Keratinocyte (primary cell): ENCODE measurements around the gene NOS1AP. TPM values are rescaled to one million over a fixed set of nuclear protein-coding genes. Genes with fewer than 3 reads are reported as not detected.

ENCODE experiments used
- DNase-seq: peaks from one replicate; pipeline ENCODE4 v3.0.0-alpha.2; 2011; ENCODE audit warnings: low read depth, missing footprints, low spot score
- FAIRE-seq: peaks from 2 replicates; lab custom pipeline; 2011; peaks lifted over from hg19 to GRCh38; lab: Jason Lieb, UNC
- H2AFZ ChIP-seq: 2 replicates; pipeline ENCODE4 v1.6.0; 2012; ENCODE audit warnings: low read length, control low read depth, inconsistent platforms; ENCODE audit not compliant: control insufficient read depth
- H3K27ac ChIP-seq: 2 replicates; pipeline ENCODE4 v1.5.1; 2011; ENCODE audit warnings: low read length; ENCODE audit not compliant: control insufficient read depth, insufficient read depth
- H3K27me3 ChIP-seq: 3 replicates; pipeline ENCODE4 v1.6.0; 2011; ENCODE audit warnings: low read length; ENCODE audit not compliant: control insufficient read depth, insufficient read depth; ENCODE audit errors: extremely low read depth
- H3K36me3 ChIP-seq, 2 experiments: 2 replicates in 1 of 2; 3 replicates in 1 of 2; pipeline ENCODE4 v1.5.1; 2011; ENCODE audit warnings: low read length in 2 of 2, mild to moderate bottlenecking in 1 of 2; ENCODE audit not compliant: control insufficient read depth in 2 of 2, insufficient read depth in 2 of 2; ENCODE audit errors: extremely low read depth in 1 of 2
- H3K4me1 ChIP-seq: 3 replicates; pipeline ENCODE4 v1.5.1; 2011; ENCODE audit warnings: low read length; ENCODE audit not compliant: control insufficient read depth, insufficient read depth; ENCODE audit errors: extremely low read depth
- H3K4me2 ChIP-seq: 3 replicates; pipeline ENCODE4 v1.6.0; 2011; ENCODE audit warnings: low read depth, low read length; ENCODE audit not compliant: control insufficient read depth, insufficient read depth; ENCODE audit errors: extremely low read depth
- H3K4me3 ChIP-seq, 3 experiments: fragments of 200-600 bp in 1 of 3; sonication (generic) in 1 of 3; 2 replicates in 2 of 3; 3 replicates in 1 of 3; pipeline ENCODE4 v1.5.1; 2011 to 2016; ENCODE audit warnings: low read length in 3 of 3, mild to moderate bottlenecking in 3 of 3, control low read depth in 2 of 3, inconsistent platforms in 1 of 3, low read depth in 1 of 3, mixed read lengths in 1 of 3, mixed run types in 1 of 3, moderate library complexity in 1 of 3; ENCODE audit not compliant: control insufficient read depth in 2 of 3, insufficient read depth in 2 of 3; ENCODE audit errors: extremely low read depth in 1 of 3
- H3K79me2 ChIP-seq: 2 replicates; pipeline ENCODE4 v1.6.0; 2012; ENCODE audit warnings: low read length; ENCODE audit not compliant: control insufficient read depth, insufficient read depth
- H3K9ac ChIP-seq: 3 replicates; pipeline ENCODE4 v1.6.0; 2011; ENCODE audit warnings: low read length; ENCODE audit not compliant: control insufficient read depth, insufficient read depth; ENCODE audit errors: extremely low read depth
- H3K9me1 ChIP-seq: 3 replicates; pipeline ENCODE4 v1.6.0; 2011; ENCODE audit warnings: low read length; ENCODE audit not compliant: control insufficient read depth, insufficient read depth; ENCODE audit errors: extremely low read depth
- H3K9me3 ChIP-seq: 2 replicates; pipeline ENCODE4 v1.5.1; 2012; ENCODE audit warnings: low read depth, low read length; ENCODE audit not compliant: control insufficient read depth
- H4K20me1 ChIP-seq: 3 replicates; pipeline ENCODE4 v1.6.0; 2011; ENCODE audit warnings: low read length; ENCODE audit not compliant: control insufficient read depth, insufficient read depth; ENCODE audit errors: extremely low read depth
- CTCF ChIP-seq, 3 experiments: IDR thresholded peaks in 1 of 3; conservative IDR thresholded peaks in 1 of 3; optimal IDR thresholded peaks in 1 of 3; 2 replicates in 2 of 3; 3 replicates in 1 of 3; pipeline versions ENCODE3 to v1.5.1; 2011; ENCODE audit warnings: low read length in 3 of 3, mild to moderate bottlenecking in 3 of 3, moderate library complexity in 2 of 3, control low read depth in 1 of 3, inconsistent platforms in 1 of 3; ENCODE audit not compliant: insufficient read depth in 2 of 3; ENCODE audit errors: extremely low read depth in 1 of 3
- EZH2 ChIP-seq: IDR thresholded peaks from one replicate; pipeline ENCODE4 v1.6.1; 2012; ENCODE audit warnings: inconsistent platforms, mild to moderate bottlenecking, low read length, moderate library complexity
- dilution Hi-C: fragments of 300-500 bp; cut with MboI; formaldehyde crosslinking; loops from one replicate; pipeline ENCODE4 v1.7.0; 2020; ENCODE audit warnings: low sequenced_read_pairs; ENCODE audit not compliant: extremely low pct_ligation_motif_present
- polyA plus RNA-seq, 5 experiments: library from polyadenylated mRNA; depleted of rRNA in 3 of 5; stranded (reverse) in 3 of 5; stranded (forward) in 1 of 5; unstranded in 1 of 5; fragments of >200 nt; gene quantifications; 1 replicate in 1 of 5; 2 replicates in 3 of 5; 3 replicates in 1 of 5; pipeline versions ENCODE4 v1.2.1 to v1.2.3, GENCODE V29; 2011 to 2012; ENCODE audit warnings: missing spikeins in 2 of 5, low read depth in 1 of 5, low replicate concordance in 1 of 5

The NOS1AP gene
- polyA plus RNA-seq, 1 donor (not counting 4 experiments of a cell fraction or from before 2014, with no cell fraction given), result not detected

DNA sequence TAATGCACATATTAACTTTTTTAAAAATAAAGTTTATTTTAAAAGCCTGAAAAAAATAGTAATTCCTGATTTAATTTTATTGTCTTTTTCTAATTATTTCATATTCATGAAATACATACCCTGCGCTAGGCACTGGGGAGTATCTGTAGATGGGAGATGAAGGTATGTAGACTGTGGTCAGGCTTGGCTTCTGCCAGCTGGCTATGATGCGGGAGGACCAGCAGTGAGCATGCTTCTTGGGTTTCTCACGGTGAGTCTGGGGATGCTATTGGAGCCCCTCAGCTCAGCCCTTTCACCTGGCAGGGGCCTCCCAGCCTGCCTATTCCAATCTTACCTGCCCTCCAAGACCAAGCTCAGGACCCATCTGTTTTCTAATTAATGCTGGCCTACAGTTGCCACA, 138.4 kb downstream of the NOS1AP start:
- Histone ChIP-seq H3K27me3 (peaks cover 8% of the 10 kb centered on the region), H3K79me2 (no peaks in the 10 kb centered on the region), H3K4me2 (no peak overlapping the region), H2AFZ (no peak overlapping the region), H3K4me1 (no peaks in the 10 kb centered on the region), H3K9me1 (no peaks in the 10 kb centered on the region), H3K9me3 (no peaks in the 10 kb centered on the region), H3K36me3 (no peaks in the 10 kb centered on the region), H4K20me1 (no peaks in the 10 kb centered on the region), H3K4me3 (no peak overlapping the region), H3K27ac (no peak overlapping the region), H3K9ac (no peak overlapping the region)
- dilution Hi-C loops, result no loop called here
- DNase-seq, result no peak
- TF ChIP-seq CTCF (optimal IDR thresholded peaks at IDR 0.05 in 1 of 3, IDR thresholded peaks at IDR 0.05 in 1 of 3, conservative IDR thresholded peaks at IDR 0.05 in 1 of 3; ENCODE audit: extremely low read depth in 1 of 3, insufficient read depth in 2 of 3, low read length in 3 of 3), result no peak
- TF ChIP-seq EZH2, result no peak
- no peak for FAIRE-seq

DNA sequence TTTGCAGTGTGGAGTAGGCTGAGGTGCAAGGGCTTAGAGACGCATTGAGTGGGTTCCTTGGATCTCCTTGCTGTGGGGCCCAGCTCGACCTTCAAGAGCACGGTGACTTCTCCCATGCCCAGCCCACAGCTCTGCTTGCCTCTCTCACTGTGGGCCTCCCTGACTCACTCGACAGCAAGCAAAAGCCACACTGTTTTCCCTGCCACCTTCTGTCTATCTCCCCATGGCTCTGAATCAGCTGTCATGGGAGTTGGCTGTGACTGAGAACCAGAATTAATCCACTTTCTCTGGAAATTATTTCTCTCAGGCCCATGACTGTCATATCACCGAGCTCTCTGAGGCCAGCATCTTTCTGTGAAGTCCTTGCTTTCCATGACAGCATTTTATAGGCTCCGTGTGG, 140.7 kb downstream of the NOS1AP start:
- H3K79me2 ChIP-seq, result no peaks in the 10 kb centered on the region
- H3K9me1 ChIP-seq, result no peaks in the 10 kb centered on the region
- dilution Hi-C loops, result no loop called here
- H3K4me2 ChIP-seq, result no peak overlapping the region
- H4K20me1 ChIP-seq, result no peaks in the 10 kb centered on the region
- TF ChIP-seq EZH2, result no peak
- TF ChIP-seq CTCF (optimal IDR thresholded peaks at IDR 0.05 in 1 of 3, IDR thresholded peaks at IDR 0.05 in 1 of 3, conservative IDR thresholded peaks at IDR 0.05 in 1 of 3; ENCODE audit: extremely low read depth in 1 of 3, insufficient read depth in 2 of 3, low read length in 3 of 3), result no peak
- peaks cover 9% of the 10 kb centered on the region for H3K27me3 ChIP-seq
- H3K27ac ChIP-seq, result no peak overlapping the region
- no peaks in the 10 kb centered on the region for H3K4me1 ChIP-seq
- FAIRE-seq (no peak), DNase-seq (no peak)
- H2AFZ ChIP-seq, result no peak overlapping the region
- H3K9me3 ChIP-seq, result no peaks in the 10 kb centered on the region
- H3K4me3 ChIP-seq, result no peak overlapping the region
- no peaks in the 10 kb centered on the region for H3K36me3 ChIP-seq
- H3K9ac ChIP-seq, result no peak overlapping the region
